Neuron (in vitro differentiated cells): ENCODE data around the gene PAK2.

ENCODE experiments used
- H2AFZ ChIP-seq: one replicate; pipeline ENCODE4 v1.6.1; 2013; ENCODE audit warnings: low read depth, mild to moderate bottlenecking, inconsistent platforms, low read length, moderate library complexity
- H3K27me3 ChIP-seq: one replicate; pipeline ENCODE4 v1.6.1; 2013; ENCODE audit warnings: low read length; ENCODE audit not compliant: insufficient read depth
- H3K36me3 ChIP-seq: one replicate; pipeline ENCODE4 v1.6.1; 2013; ENCODE audit warnings: low read length; ENCODE audit not compliant: insufficient read depth
- H3K4me1 ChIP-seq: one replicate; pipeline ENCODE4 v1.6.1; 2013; ENCODE audit warnings: low read length; ENCODE audit not compliant: insufficient read depth
- H3K4me3 ChIP-seq: 2 replicates; pipeline ENCODE4 v1.5.1; 2013; ENCODE audit warnings: mild to moderate bottlenecking, low read length, moderate library complexity
- H3K9me3 ChIP-seq: one replicate; pipeline ENCODE4 v1.6.1; 2013; ENCODE audit warnings: low read length

PAK2 gene

DNA sequence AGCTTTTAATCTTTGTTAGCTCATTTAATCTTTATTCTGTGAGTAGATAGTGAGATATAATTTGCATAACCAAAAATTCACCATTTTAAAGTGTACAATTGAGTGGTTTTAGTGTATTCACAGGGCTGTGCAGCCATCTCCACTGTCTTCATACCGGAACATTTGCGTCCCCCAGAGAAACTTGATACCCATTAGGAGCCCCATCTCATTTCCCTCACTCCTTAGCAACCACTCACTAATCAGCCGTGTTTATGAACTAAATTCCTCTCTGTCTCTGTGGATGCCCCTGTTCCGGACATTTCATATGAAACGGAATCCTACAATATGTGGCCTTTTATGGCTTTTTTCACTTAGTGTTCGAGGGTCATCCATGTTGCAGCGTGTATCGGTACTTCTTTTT, 38.2 kb downstream of the PAK2 start:
- peaks cover 13% of the 10 kb centered on the region for H3K36me3 ChIP-seq
- H3K4me1 ChIP-seq = no peaks in the 10 kb centered on the region
- H3K9me3 ChIP-seq = peaks cover 12% of the 10 kb centered on the region
- no peak overlapping the region for H2AFZ ChIP-seq
- H3K4me3 ChIP-seq = no peak overlapping the region
- no peaks in the 10 kb centered on the region for H3K27me3 ChIP-seq

DNA sequence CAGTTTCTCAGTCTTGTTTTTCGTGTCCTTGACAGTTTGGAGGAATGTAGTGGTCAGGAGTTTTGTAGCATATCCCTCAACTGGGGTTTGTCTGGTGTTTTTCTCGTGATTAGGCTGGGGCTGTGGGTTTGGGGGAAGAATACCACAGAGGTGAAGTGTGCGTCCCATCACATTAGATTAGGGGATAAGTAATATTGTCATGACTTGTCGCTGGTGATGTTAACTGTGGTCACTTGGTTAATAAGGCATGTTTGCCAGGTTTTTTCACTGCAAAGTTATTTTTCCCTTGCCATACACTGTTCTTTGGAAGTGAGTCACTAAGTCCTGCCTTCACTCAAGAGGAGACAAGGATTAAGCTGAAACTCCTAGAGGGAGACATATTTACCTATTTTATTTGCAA, 39.1 kb downstream of the PAK2 start:
- no peak overlapping the region for H3K4me3 ChIP-seq
- H3K9me3 ChIP-seq = peaks cover 14% of the 10 kb centered on the region
- H3K4me1 ChIP-seq = no peaks in the 10 kb centered on the region
- H2AFZ ChIP-seq = no peak overlapping the region
- no peaks in the 10 kb centered on the region for H3K27me3 ChIP-seq
- peaks cover 22% of the 10 kb centered on the region for H3K36me3 ChIP-seq

DNA sequence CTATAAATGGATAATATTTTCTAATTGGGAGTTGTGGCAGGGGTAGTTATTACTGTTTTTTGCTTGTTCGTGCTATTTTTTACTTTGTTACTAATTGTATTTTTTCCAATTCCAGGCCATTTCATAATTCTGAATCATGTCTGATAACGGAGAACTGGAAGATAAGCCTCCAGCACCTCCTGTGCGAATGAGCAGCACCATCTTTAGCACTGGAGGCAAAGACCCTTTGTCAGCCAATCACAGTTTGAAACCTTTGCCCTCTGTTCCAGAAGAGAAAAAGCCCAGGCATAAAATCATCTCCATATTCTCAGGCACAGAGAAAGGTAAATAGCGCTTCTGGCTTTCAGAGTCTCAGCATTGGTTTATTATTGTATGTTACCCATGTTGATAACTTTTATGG, 42.9 kb downstream of the PAK2 start:
- Histone ChIP-seq H3K4me1 (peaks cover 1% of the 10 kb centered on the region), H3K4me3 (no peak overlapping the region), H3K36me3 (peaks cover 34% of the 10 kb centered on the region)

DNA sequence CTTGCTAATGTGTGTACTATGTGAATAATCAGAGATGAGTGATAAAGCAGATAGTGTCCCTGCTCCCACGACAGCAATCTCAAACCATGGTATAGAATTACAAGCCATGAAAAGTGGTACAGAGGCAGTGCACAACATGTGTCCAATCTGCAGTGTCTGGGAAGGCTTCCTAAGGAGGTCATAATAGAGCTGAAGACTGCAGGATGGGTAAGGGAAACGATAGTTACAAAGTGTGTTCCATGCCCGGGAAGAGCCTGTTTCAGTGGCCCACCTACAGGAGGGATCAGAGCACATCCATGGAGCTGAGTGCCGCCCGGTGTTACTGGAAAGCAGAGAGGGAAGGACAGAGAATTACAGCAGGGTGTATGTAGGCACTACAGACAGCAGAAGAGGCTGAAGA, 48.9 kb downstream of the PAK2 start:
- Histone ChIP-seq H2AFZ (no peak overlapping the region), H3K36me3 (peaks cover 39% of the 10 kb centered on the region), H3K4me1 (peaks cover 13% of the 10 kb centered on the region), H3K27me3 (no peaks in the 10 kb centered on the region), H3K9me3 (peaks cover 20% of the 10 kb centered on the region), H3K4me3 (no peak overlapping the region)

More for the DNA sequence above, 42.9 kb downstream of the PAK2 start:
- Histone ChIP-seq H3K27me3 (no peaks in the 10 kb centered on the region), H3K9me3 (peaks cover 19% of the 10 kb centered on the region), H2AFZ (no peak overlapping the region)

DNA sequence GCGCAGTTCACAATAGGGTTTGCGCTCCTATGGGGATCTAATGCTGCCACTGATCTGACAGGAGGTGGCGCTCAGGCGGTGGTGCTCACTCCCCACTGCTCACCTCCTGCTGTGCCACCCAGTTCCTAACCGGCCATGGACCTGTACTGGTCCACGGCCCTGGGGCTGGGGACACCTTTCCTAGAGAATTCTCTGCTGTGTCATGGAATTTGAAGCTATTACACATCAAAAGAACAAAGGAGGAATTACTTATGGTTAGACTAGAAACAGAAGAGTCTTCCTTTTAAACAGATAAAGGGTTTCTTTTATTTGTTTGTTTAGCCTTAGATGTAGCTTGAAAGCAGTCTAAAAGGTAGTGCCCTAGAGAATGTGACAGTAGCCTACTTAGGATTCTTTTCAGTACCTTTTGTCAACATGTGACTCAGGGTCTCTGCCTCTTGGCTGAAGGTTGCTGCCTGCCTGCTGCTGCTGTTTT, 50.3 kb downstream of the PAK2 start:
- Histone ChIP-seq H3K4me1 (peaks cover 13% of the 10 kb centered on the region), H3K36me3 (peaks cover 38% of the 10 kb centered on the region), H3K9me3 (peaks cover 26% of the 10 kb centered on the region), H3K4me3 (no peak overlapping the region), H3K27me3 (no peaks in the 10 kb centered on the region), H2AFZ (no peak overlapping the region)

DNA sequence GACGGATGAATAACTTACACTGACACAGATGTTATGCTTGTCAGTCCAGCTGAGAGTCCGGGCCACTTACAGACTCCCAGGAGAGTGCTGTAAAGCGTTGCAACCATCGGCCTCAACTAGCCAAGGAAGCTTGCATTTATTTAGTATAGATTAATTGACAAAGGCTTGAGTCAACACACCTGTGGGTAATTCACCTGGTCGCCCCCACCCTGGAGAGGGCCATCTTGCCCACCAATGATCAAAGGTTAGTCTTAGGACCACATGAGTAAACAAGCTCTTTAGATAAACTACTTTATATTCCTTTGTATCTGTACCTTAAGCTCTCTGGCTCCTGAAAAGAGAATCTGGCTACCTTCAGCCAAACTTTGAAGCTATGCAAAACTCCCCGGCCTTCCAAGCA, 51.0 kb downstream of the PAK2 start:
- Histone ChIP-seq H3K4me3 (no peak overlapping the region), H3K27me3 (no peaks in the 10 kb centered on the region), H3K36me3 (peaks cover 34% of the 10 kb centered on the region), H2AFZ (no peak overlapping the region), H3K9me3 (peaks cover 23% of the 10 kb centered on the region), H3K4me1 (peaks cover 13% of the 10 kb centered on the region)

DNA sequence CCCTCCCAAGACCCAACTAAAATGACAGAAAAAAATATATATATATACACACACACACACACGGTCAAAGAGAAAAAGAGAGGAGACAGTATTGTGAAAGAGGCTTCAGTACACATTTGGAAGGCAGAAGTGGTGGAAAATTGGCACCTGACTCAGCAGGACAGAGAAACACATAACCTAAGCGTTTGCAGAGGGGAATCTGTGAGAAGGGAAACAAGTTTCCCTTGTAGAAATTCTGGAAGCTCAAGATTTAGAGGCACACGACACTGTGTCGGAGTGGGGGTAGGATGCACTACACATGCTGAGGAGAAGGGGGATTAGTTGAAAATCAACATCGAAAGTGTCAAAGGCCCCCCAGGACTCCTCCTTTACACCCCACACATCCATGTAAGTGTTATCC, 53.1 kb downstream of the PAK2 start:
- Histone ChIP-seq H3K36me3 (peaks cover 28% of the 10 kb centered on the region), H3K9me3 (peaks cover 23% of the 10 kb centered on the region), H3K4me1 (peaks cover 9% of the 10 kb centered on the region), H2AFZ (no peak overlapping the region), H3K27me3 (no peaks in the 10 kb centered on the region), H3K4me3 (no peak overlapping the region)

DNA sequence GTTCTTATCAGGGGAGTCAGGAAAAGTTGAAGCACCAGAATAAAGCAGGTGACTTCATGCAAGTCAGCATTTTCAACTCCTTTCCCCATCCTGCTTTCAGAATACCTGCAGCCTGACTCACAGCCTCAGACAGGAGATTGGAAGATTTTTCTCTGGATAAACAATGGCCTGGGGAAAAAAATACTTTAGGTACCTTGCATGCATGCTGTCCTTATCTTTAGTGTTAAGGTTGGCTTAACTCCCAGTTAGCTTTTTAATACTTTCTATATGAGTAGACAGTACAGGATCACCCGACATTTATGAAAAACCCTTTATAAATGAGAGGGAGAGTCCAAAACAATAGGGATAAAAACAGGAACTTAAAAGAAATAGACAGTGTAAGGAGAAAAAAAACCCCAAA, 53.6 kb downstream of the PAK2 start:
- peaks cover 23% of the 10 kb centered on the region for H3K9me3 ChIP-seq
- no peak overlapping the region for H3K4me3 ChIP-seq
- H2AFZ ChIP-seq = no peak overlapping the region
- peaks cover 5% of the 10 kb centered on the region for H3K4me1 ChIP-seq
- peaks cover 28% of the 10 kb centered on the region for H3K36me3 ChIP-seq
- no peaks in the 10 kb centered on the region for H3K27me3 ChIP-seq

DNA sequence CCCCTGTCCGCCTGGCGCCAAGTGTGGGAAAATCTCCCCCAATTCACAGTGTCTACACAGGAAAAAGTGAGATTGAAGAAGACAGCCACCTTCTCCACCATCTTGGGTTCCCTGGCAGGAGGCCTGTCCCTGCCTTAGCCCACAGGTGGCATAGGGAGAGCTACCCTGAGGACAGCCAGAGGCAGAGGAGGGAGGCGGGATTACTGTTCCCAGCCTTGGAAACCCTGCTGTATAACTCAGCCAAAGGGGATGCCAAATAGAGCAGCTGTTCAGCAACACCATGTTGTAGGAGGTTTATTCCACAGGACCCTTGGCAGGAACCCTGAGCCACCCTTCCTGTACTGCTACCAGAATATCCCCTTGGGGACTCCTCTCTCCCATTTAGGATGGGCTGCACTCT, 54.8 kb downstream of the PAK2 start:
- H3K36me3 ChIP-seq = peaks cover 28% of the 10 kb centered on the region
- H2AFZ ChIP-seq = no peak overlapping the region
- no peaks in the 10 kb centered on the region for H3K4me1 ChIP-seq
- H3K27me3 ChIP-seq = no peaks in the 10 kb centered on the region
- no peak overlapping the region for H3K4me3 ChIP-seq
- peaks cover 23% of the 10 kb centered on the region for H3K9me3 ChIP-seq

DNA sequence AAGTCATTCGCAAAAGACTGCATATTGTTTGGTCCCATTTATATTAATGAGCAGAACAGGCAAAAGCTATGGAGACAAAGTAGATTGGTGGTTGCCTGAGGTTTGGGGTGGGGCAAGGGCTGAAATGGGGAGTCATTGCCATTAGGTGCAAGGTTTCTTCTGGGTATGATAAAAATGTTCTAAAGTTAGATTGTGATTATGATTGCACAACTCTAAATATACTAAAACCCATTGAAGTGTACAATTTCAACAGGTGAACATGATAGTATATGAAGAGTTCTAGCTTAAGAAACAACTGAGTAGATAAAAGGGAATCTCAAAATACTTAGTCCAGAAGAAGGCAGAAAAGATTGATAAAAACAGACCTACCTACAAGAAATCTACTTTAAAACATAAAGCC, 56.7 kb downstream of the PAK2 start:
- Histone ChIP-seq H3K4me1 (no peaks in the 10 kb centered on the region), H2AFZ (no peak overlapping the region), H3K9me3 (peaks cover 11% of the 10 kb centered on the region), H3K36me3 (peaks cover 23% of the 10 kb centered on the region), H3K4me3 (no peak overlapping the region), H3K27me3 (no peaks in the 10 kb centered on the region)

DNA sequence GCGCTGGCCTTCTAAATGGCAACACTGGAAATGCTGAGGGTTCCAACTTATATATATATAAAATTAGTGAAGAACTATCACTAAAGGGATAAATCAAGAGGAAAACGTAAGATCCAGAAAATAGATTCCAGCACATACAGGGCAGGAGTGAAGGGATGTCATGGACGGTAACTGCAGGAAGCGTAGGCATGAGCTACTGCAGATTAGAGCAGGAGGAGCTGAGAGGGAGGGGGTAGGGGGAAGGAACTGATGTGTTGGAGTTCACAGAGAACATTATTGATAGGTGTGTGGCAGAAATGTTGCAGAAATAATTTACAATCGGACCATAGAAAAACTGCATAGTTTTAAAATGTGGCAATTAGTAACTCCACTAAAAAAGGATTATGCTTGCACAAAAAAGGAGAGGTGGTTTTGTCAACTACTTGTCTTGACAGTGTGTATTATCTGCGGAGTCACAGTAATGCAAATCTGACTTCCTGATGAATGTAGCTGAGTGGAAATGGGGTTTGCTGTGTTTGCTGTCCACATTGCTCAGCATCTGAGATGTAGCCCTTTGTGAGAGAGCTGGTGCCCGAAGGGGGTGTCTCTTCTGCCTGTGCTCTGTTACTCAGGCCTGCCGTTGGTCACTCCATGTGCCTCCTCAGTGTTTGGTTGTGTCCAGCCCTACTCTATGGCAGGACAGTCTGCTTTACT, 61.2 kb downstream of the PAK2 start:
- Histone ChIP-seq H3K36me3 (peaks cover 31% of the 10 kb centered on the region), H2AFZ (no peak overlapping the region), H3K4me3 (no peak overlapping the region), H3K27me3 (no peaks in the 10 kb centered on the region), H3K4me1 (no peaks in the 10 kb centered on the region), H3K9me3 (no peaks in the 10 kb centered on the region)

DNA sequence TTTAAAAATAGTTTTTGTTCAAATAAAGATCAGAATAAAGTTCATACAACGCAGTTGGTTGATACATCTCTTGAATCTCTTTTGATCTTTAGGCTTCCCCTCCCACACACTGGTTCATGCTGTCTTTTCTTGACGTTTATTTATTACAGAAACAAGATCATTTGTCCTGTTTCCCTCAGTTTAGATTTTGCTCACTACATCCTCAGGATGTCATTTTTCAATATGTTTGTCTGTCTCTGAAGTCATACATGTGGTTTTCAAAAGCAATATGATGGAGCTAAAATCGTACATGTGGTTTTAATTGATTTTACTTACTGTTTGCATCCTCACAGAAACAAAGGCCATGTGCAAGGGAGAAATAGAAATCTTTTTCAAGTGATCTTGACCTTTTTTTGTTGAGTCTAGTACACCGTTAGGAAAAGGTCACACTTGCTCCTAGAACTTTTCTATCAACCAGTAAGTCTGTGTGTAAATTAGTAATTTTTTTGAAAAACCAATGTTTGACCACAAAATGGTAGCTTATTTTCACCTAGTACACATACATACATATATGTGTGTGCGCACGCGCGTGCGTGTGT, 64.3 kb downstream of the PAK2 start:
- no peak overlapping the region for H3K4me3 ChIP-seq
- no peaks in the 10 kb centered on the region for H3K4me1 ChIP-seq
- H3K9me3 ChIP-seq = no peaks in the 10 kb centered on the region
- peaks cover 50% of the 10 kb centered on the region for H3K36me3 ChIP-seq
- no peaks in the 10 kb centered on the region for H3K27me3 ChIP-seq
- no peak overlapping the region for H2AFZ ChIP-seq

DNA sequence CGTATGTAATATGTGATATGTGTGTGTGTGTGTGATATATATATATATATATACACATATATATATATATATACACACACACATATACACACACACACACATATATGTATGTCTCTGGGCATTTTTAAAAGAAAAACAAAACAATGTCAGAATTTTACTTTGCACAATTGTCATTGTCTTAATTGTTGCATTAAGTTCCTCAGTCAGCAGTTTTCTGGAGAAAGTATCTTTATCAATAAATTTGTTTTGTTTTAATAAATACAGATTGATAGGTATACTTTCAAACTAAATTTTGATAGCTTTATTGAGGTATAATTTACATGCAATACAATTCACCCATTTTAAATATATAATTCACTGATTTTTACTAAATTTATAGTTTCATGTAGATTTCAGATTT, 65.1 kb downstream of the PAK2 start:
- Histone ChIP-seq H3K36me3 (peaks cover 47% of the 10 kb centered on the region), H3K9me3 (no peaks in the 10 kb centered on the region), H3K27me3 (no peaks in the 10 kb centered on the region), H3K4me3 (no peak overlapping the region), H3K4me1 (no peaks in the 10 kb centered on the region), H2AFZ (no peak overlapping the region)
